Activated naive CD4-positive, alpha-beta T cell treated with anti-CD3 and anti-CD28 coated beads, Interleukin-2, amount 50 U/mL, for 72 hours (primary cell): Measurements from ENCODE around the gene P2RX7. TPM values are rescaled to one million over a fixed set of nuclear protein-coding genes. Genes with fewer than 3 reads are reported as not detected.
A peak's percentile ranks its signal among the peaks of the same experiment; 100 is the strongest.
"Not testable (repeated sequence)": the region's sequence is repeated elsewhere in the genome, so short reads cannot be mapped to it uniquely, and the experiment has no call there.

Experiments
- ATAC-seq, 2 donors: fragments of 150-1000 bp; cut with Tn5 transposase; 2 replicates each; pipeline ENCODE4 v1.10.0; 2021; ENCODE audit warnings: mild to moderate bottlenecking in 2 of 2, moderate library complexity in 2 of 2
- DNase-seq, 2 donors: peaks; one replicate each; pipeline ENCODE4 v3.0.0; 2021 to 2022; ENCODE audit warnings: low spot score in 2 of 2
- H3K27ac Mint-ChIP-seq, 2 donors: one replicate each; pipeline ENCODE4 v1.8.0; 2022; ENCODE audit warnings: mild to moderate bottlenecking in 2 of 2, mixed read lengths in 2 of 2
- H3K36me3 Mint-ChIP-seq, 2 donors: one replicate each; pipeline ENCODE4 v1.8.0; 2022; ENCODE audit warnings: mixed read lengths in 2 of 2
- H3K9me3 Mint-ChIP-seq, 2 donors: one replicate each; pipeline ENCODE4 v1.8.0; 2022; ENCODE audit warnings: mixed read lengths in 2 of 2
- total RNA-seq, 2 donors: library from RNA; stranded (reverse); gene quantifications; one replicate each; pipeline ENCODE4 v1.2.3, GENCODE V29; 2022

Gene P2RX7
- total RNA-seq, 2 donors from 2014 or later: 1.2 to 7.3 TPM

DNA sequence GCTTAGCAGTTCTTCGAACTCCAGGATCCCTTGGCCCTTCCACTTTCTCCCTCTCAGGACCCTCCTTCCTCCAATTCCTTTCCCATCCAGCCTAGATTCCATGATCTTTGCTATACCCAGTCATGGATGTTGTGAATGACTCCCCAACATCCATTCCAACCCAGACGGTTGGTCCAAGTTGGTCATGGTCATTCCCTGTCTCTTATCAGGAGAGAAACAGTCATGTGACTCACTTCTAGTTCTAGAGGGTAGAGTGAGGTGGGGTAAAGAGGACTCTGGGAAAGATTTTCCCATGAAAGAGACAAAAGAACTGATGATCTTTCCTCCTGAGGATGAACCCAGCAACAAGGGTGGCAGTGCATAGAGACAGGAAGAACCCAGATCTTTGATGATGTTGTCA lies 9.2 kb upstream of the P2RX7 start:
- no peak for ATAC-seq
- Mint-ChIP-seq H3K9me3 (peaks cover 4 to 11% of the 10 kb centered on the region in 2 donors), H3K27ac (no peak overlapping the region), H3K36me3 (no peaks in the 10 kb centered on the region)
- no peak for DNase-seq

GRCh38 chr12:121124402-121125109 lies 8.1 kb upstream of the P2RX7 start:
- DNase-seq (no peak), ATAC-seq (peak; percentile 52 to 65)
- Mint-ChIP-seq H3K27ac (peak overlapping the region; percentile 33 to 63), H3K9me3 (peaks cover 10 to 13% of the 10 kb centered on the region in 2 donors), H3K36me3 (peaks cover 2 to 3% of the 10 kb centered on the region in 2 donors)

GRCh38 chr12:121127501-121127900 lies 5.2 kb upstream of the P2RX7 start:
- H3K27ac Mint-ChIP-seq: no peak overlapping the region

DNA sequence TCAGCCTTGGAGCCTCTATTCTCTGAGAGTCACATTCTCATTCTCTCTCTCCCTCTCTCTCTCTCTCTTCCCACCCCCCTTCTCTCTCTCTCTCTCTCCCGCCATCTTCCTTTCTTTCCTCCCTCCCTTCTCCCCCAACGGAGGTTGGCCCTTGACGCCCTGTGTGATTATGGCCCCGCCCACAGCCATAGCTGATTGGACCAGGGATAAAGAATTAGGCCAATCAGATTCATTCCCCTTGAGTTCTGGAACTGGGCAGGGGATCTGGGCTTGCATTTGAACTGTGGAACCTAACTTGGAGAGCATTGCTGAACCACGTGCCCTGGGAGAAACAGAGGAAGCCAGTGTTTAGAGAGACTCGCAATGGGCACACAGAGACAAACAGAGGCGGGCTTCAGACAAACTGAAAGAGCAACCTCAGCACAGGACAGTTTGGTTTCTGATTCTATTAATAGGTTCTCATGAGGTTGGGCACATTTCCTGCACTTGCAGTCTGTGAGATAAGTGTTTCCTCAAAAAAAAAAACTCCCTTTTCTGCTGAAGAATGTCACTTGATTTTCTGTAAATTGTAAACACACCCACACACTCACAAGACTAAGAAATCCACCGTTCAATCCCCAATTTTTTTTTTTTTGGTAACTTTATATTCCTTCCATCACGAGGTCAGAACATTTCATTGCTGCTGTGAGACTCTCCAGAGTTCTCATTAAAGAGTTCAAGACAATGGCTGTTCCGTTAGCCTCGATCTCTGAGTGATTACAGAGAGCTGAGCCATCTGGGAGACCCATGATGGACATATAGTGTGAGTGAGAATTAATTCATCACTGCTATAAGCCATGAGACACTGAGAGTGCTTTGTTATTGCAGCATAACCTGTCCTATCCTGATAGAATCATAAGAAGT lies 3.5 kb upstream of the P2RX7 start:
- peaks cover 4 to 12% of the 10 kb centered on the region in 2 donors for H3K36me3 Mint-ChIP-seq
- ATAC-seq: peak; percentile 75 to 80
- H3K27ac Mint-ChIP-seq: peak overlapping the region; percentile 91 to 92
- peak; percentile 74 to 76 for DNase-seq
- peaks cover 8 to 10% of the 10 kb centered on the region in 2 donors for H3K9me3 Mint-ChIP-seq

More at GRCh38 chr12:121127501-121127900, 5.2 kb upstream of the P2RX7 start:
- no peak for DNase-seq
- no peak for ATAC-seq
- Mint-ChIP-seq H3K36me3 (peaks cover 4 to 12% of the 10 kb centered on the region in 2 donors), H3K9me3 (peaks cover 12 to 21% of the 10 kb centered on the region in 2 donors)

GRCh38 chr12:121129811-121130147 lies 2.9 kb upstream of the P2RX7 start:
- H3K36me3 Mint-ChIP-seq: peaks cover 4 to 12% of the 10 kb centered on the region in 2 donors
- DNase-seq: no peak
- peaks cover 8 to 9% of the 10 kb centered on the region in 2 donors for H3K9me3 Mint-ChIP-seq
- peak overlapping the region; percentile 91 to 92 for H3K27ac Mint-ChIP-seq
- ATAC-seq: no peak

GRCh38 chr12:121130866-121131373 lies 1.8 kb upstream of the P2RX7 start:
- peaks cover 8 to 9% of the 10 kb centered on the region in 2 donors for H3K9me3 Mint-ChIP-seq
- H3K36me3 Mint-ChIP-seq: peaks cover 4 to 12% of the 10 kb centered on the region in 2 donors
- no peak for DNase-seq
- no peak overlapping the region for H3K27ac Mint-ChIP-seq
- no peak for ATAC-seq

DNA sequence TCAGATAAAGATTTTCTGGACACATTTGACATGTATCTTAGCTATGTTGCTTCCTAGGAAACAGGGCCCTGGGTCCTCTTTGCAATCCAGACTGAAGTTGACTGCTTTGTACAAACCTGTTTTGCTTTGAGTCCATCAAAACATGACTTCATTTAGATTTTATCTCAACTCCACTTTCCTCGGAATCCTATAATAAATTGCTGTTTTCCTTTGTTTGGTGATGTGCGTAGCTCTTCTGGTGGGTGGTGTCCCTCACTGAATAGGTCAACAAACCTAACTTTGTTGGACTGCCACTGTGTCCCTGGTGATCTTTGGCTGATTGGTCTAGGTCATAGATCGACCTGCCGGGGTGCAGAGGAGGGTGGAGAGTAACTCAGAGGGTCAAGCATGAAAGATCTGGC lies 735 bp upstream of the P2RX7 start:
- ATAC-seq (no peak), DNase-seq (no peak)
- Mint-ChIP-seq H3K36me3 (peaks cover 4 to 12% of the 10 kb centered on the region in 2 donors), H3K27ac (peak overlapping the region in 1 of 2 donors; percentile 71), H3K9me3 (peaks cover 8 to 9% of the 10 kb centered on the region in 2 donors)

DNA sequence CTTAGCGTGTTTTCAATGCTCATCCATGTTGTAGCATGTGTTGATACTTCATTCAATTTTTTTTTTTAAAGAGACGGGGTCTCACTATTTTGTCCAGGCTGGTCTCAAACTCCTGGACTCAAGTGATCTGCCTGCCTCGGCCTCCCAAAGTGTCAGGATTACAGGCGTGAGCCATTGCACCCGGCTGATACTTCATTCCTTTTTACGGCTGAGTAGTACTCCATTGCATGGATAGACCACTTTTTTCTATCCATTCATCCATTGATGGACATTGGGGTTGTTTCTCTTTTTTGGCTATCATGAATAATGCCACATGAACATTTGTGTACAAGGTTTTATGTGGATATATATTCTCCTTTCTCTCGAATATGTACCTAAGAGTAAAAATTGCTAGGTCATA lies 1.2 kb downstream of the P2RX7 start:
- Mint-ChIP-seq H3K27ac (peak overlapping the region in 1 of 2 donors; percentile 71), H3K36me3 (peaks cover 4 to 12% of the 10 kb centered on the region in 2 donors), H3K9me3 (peaks cover 7 to 9% of the 10 kb centered on the region in 2 donors)
- ATAC-seq (no peak), DNase-seq (no peak)

DNA sequence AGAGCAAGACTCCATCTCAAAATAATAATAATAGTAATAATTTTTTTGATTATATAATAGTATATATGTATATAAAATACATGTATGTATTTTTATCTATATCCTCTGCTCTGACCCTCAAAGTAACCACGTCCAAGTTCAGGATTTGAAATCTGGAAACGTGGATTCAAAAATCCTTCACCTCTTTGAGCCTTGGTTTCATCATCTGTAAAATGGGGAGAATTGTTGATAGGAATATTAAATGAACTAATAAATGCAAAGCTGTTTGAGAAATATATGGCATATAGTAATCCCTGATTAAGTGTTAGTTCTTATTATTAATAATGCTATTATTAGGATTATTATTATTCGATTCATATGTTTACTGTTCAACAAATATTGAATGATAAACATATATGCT lies 2.6 kb downstream of the P2RX7 start:
- Mint-ChIP-seq H3K9me3 (peaks cover 0 to 1% of the 10 kb centered on the region in 2 donors), H3K36me3 (peaks cover 0 to 1% of the 10 kb centered on the region in 2 donors), H3K27ac (no peak overlapping the region)
- DNase-seq: no peak
- no peak for ATAC-seq

DNA sequence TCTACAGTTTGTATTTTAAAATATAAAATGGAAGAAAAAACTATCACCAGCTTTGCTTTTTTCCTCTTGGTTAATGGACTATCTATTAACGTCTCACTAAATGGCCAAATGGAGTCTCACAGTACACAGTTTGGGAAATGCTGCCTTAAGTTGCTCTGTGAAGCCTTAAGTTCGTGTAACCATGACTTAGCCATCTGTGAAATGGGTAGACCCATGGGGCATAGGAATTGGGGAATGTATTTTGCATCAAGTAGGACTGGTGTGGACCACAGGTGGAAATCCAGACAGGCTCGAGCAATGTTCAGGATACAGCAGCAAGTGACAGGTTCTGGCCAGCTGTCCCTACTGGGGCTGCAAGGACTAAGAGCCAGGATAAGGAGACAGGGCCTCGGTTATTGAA lies 4.8 kb downstream of the P2RX7 start:
- H3K9me3 Mint-ChIP-seq: no peaks in the 10 kb centered on the region
- DNase-seq (no peak), ATAC-seq (no peak)
- no peak overlapping the region for H3K27ac Mint-ChIP-seq
- H3K36me3 Mint-ChIP-seq: peaks cover 0 to 4% of the 10 kb centered on the region in 2 donors

DNA sequence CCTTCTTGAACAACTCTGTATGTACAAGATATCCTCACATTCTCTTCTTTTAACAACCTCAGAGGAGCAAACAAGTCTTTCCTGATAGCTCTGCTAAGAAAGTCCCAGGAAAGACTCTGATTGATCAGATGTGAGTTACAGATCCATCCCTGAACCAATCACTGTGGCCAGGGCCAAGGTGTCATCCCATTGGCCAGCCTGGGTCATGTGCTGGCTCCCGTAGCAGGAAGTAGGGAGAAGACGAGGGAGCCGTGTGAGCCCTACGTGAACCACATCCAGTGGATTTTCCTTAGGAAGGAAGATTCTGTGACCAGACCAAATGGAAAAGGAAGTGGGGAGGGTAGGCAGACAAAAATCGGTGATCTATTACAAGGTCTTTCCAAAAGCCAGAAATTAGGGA lies 5.6 kb downstream of the P2RX7 start:
- Mint-ChIP-seq H3K27ac (peak overlapping the region in 1 of 2 donors; percentile 32), H3K9me3 (no peaks in the 10 kb centered on the region), H3K36me3 (peaks cover 0 to 5% of the 10 kb centered on the region in 2 donors)
- ATAC-seq (no peak), DNase-seq (no peak)

DNA sequence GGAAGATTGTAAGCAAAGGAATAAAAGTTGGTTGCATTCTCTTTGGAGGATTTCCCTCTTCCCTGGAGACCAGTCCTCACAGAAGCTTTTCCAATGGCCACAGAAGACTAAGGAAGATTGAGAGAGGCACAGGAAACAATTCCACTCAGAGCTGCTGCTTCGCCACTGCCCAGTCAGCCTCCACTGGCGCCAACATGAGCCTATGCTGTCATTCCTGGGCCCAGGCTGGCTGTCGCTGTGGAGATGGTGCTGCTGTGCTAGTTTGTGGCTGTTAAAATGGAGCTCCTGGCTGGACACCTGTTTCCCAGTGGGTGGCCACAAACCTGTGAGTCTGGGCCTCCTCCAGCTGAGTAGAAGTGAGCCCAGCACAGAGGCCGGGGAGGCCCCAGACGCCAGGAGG lies 6.6 kb downstream of the P2RX7 start:
- H3K36me3 Mint-ChIP-seq: peaks cover 0 to 5% of the 10 kb centered on the region in 2 donors
- H3K9me3 Mint-ChIP-seq: no peaks in the 10 kb centered on the region
- DNase-seq: no peak
- no peak overlapping the region for H3K27ac Mint-ChIP-seq
- no peak for ATAC-seq

GRCh38 chr12:121142171-121142950 lies 9.7 kb downstream of the P2RX7 start:
- ATAC-seq: no peak
- Mint-ChIP-seq H3K36me3 (peaks cover 0 to 14% of the 10 kb centered on the region in 2 donors), H3K9me3 (peaks cover 7 to 10% of the 10 kb centered on the region in 2 donors), H3K27ac (peak overlapping the region in 1 of 2 donors; percentile 78)
- DNase-seq: no peak

GRCh38 chr12:121144416-121144914 lies 11.8 kb downstream of the P2RX7 start:
- ATAC-seq: peak; percentile 55 to 64
- Mint-ChIP-seq H3K27ac (peak overlapping the region; percentile 50 to 69), H3K36me3 (peaks cover 0 to 15% of the 10 kb centered on the region in 2 donors), H3K9me3 (peaks cover 7 to 10% of the 10 kb centered on the region in 2 donors)
- DNase-seq: no peak

GRCh38 chr12:121145221-121145620 lies 12.5 kb downstream of the P2RX7 start:
- Mint-ChIP-seq H3K9me3 (peaks cover 7 to 10% of the 10 kb centered on the region in 2 donors), H3K36me3 (peaks cover 0 to 15% of the 10 kb centered on the region in 2 donors), H3K27ac (peak overlapping the region; percentile 50 to 69)
- ATAC-seq (peak; percentile 72 to 83), DNase-seq (peak in 1 of 2 donors; percentile 12)

- peaks cover 0 to 10% of the 10 kb centered on the region in 2 donors for H3K36me3 Mint-ChIP-seq
- not testable (repeated sequence) for ATAC-seq, DNase-seq, H3K27ac Mint-ChIP-seq, H3K9me3 Mint-ChIP-seq
These were observed 16.6 kb downstream of the P2RX7 start for GRCh38 chr12:121149289-121149688.
